ENCODE data around the gene CCDC82.

The CCDC82 gene

GRCh38 chr11:96393753-96394348, 4.1 kb upstream of the CCDC82 start:
- no peaks in the 10 kb centered on the region for H3K36me3 ChIP-seq (ENCODE audit: insufficient read depth, low read length)
- no peaks in the 10 kb centered on the region for H3K27me3 ChIP-seq (ENCODE audit: control insufficient read depth, insufficient read depth, low read length)
- peak overlapping the region; percentile 46 for H3K4me2 ChIP-seq (ENCODE audit: low read length)
- H3K4me3 ChIP-seq (ENCODE audit: low read length) = no peak overlapping the region
- H3K9me3 ChIP-seq (replicated peaks; ENCODE audit: low read length) = no peaks in the 10 kb centered on the region
- H3K4me1 ChIP-seq (ENCODE audit: control insufficient read depth, insufficient read depth, low read length) = peaks cover 9% of the 10 kb centered on the region
- peak overlapping the region; percentile 30 for H3K9ac ChIP-seq (ENCODE audit: low read depth, low read length)

DNA sequence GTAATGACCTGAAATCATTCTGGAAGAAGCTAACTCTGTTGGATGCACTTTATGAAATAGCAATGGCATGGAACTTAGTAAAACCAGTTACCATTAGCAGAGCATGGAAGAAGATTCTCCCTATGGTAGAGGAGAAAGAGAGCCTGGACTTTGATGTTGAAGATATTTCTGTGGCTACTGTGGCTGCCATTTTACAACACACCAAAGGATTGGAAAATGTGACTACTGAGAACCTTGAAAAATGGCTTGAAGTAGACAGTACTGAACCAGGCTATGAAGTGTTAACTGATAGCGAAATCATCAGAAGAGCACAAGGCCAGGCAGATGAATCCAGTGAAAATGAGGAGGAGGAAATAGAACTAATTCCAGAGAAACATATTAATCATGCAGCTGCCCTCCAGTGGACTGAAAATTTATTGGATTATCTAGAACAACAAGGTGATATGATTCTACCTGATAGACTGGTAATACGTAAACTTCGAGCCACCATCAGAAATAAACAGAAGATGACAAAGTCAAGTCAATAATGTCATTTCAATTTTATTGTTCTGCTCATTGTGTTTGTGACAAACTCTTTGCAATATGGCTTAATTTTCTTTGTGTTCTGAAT, 2.1 kb upstream of the CCDC82 start:
- Histone ChIP-seq H3K4me2 (ENCODE audit: low read length) (peak overlapping the region; percentile 83), H3K36me3 (ENCODE audit: insufficient read depth, low read length) (no peaks in the 10 kb centered on the region), H3K27me3 (ENCODE audit: control insufficient read depth, insufficient read depth, low read length) (no peaks in the 10 kb centered on the region), H3K9me3 (replicated peaks; ENCODE audit: low read length) (no peaks in the 10 kb centered on the region), H3K4me3 (ENCODE audit: low read length) (no peak overlapping the region), H3K9ac (ENCODE audit: low read depth, low read length) (peak overlapping the region; percentile 38), H3K4me1 (ENCODE audit: control insufficient read depth, insufficient read depth, low read length) (peaks cover 9% of the 10 kb centered on the region)

DNA sequence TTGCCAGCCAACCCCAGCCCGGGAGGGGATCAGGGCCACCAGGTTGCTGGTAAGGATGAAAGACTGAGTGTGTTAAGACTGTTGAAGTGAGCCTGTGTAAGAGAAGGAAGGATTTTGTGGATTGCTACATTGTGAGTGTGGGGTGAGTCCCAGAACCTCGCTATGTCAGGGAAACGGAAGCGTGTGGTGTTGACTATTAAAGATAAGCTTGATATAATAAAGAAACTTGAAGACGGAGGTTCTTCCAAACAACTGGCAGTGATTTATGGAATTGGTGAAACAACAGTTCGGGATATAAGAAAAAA, 728 bp upstream of the CCDC82 start:
- H3K9me3 ChIP-seq (replicated peaks; ENCODE audit: low read length) = no peaks in the 10 kb centered on the region
- no peaks in the 10 kb centered on the region for H3K36me3 ChIP-seq (ENCODE audit: insufficient read depth, low read length)
- H3K4me1 ChIP-seq (ENCODE audit: control insufficient read depth, insufficient read depth, low read length) = peaks cover 9% of the 10 kb centered on the region
- no peaks in the 10 kb centered on the region for H3K27me3 ChIP-seq (ENCODE audit: control insufficient read depth, insufficient read depth, low read length)
- H3K4me3 ChIP-seq (ENCODE audit: low read length) = peak overlapping the region; percentile 81
- peak overlapping the region; percentile 83 for H3K4me2 ChIP-seq (ENCODE audit: low read length)
- peak overlapping the region; percentile 90 for H3K9ac ChIP-seq (ENCODE audit: low read depth, low read length)

DNA sequence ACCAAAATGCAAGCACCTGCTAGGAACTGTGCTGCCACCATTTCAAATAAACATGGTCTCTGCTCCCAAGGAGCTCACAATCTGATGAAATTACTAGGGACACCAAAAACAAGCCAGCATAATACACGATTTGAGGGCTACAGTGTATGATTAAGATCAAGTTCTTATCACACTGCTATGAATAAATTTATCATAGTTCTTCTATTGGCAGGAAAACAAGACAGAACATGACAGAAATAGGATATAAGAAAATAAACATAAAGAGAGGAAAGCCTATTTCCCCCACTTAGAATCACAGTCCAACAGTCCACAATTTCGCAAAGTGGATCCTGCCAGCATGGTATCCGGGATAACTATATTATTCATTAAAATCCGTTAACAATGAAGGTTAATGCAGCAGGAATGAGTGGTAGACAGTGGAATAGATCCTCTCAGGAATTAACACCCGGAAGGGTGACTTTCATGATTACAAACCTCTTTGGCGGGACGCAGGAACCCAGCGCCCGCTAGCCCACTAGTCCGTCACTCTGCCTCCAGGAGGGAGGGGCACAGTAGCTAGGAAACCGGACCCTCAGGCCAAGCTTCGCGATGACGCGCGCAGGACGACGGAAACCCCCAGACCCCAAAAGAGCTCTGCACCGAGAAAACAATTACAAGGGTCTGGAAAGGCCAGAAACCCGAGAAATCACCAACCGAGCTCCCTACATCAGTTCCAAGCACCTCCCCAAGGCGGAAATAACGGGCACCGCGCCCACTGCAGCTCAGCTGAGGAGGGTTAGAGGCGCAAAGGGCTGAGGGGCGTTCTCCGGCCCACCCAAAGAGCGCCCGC, 607 bp downstream of the CCDC82 start:
- Histone ChIP-seq H3K4me1 (ENCODE audit: control insufficient read depth, insufficient read depth, low read length) (peaks cover 9% of the 10 kb centered on the region), H3K4me2 (ENCODE audit: low read length) (peak overlapping the region; percentile 83), H3K27me3 (ENCODE audit: control insufficient read depth, insufficient read depth, low read length) (no peaks in the 10 kb centered on the region), H3K9me3 (replicated peaks; ENCODE audit: low read length) (no peaks in the 10 kb centered on the region), H3K4me3 (ENCODE audit: low read length) (peak overlapping the region; percentile 81), H3K36me3 (ENCODE audit: insufficient read depth, low read length) (peaks cover 7% of the 10 kb centered on the region), H3K9ac (ENCODE audit: low read depth, low read length) (peak overlapping the region; percentile 90)

DNA sequence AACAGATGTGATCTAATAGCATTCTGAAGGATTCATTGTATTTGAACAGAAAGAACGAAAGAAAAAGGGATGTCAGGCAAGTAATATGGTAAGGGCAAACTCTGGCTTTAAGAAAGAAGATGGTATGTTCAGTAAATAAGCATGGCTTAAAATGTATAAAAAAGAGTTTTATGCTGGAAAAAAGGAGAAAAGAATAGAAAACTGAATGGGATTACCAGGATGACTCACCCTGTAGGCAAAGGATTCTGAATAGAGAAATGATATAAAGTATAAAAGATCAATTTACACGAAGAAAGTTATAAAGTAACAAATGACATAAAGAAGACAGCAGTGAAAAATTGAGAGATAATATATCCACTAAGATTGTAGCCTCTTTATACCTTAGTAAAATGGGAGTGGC, 4.5 kb downstream of the CCDC82 start:
- Histone ChIP-seq H3K4me2 (ENCODE audit: low read length) (no peak overlapping the region), H3K9me3 (replicated peaks; ENCODE audit: low read length) (no peaks in the 10 kb centered on the region)

GRCh38 chr11:96384156-96384555, 5.6 kb downstream of the CCDC82 start:
- Histone ChIP-seq H3K9me3 (replicated peaks; ENCODE audit: low read length) (no peaks in the 10 kb centered on the region), H3K4me3 (ENCODE audit: low read length) (no peak overlapping the region), H3K4me1 (ENCODE audit: control insufficient read depth, insufficient read depth, low read length) (no peaks in the 10 kb centered on the region), H3K36me3 (ENCODE audit: insufficient read depth, low read length) (peaks cover 27% of the 10 kb centered on the region), H3K4me2 (ENCODE audit: low read length) (no peak overlapping the region), H3K9ac (ENCODE audit: low read depth, low read length) (no peak overlapping the region), H3K27me3 (ENCODE audit: control insufficient read depth, insufficient read depth, low read length) (no peaks in the 10 kb centered on the region)

More for the DNA sequence above, 4.5 kb downstream of the CCDC82 start:
- Histone ChIP-seq H3K4me3 (ENCODE audit: low read length) (no peak overlapping the region), H3K36me3 (ENCODE audit: insufficient read depth, low read length) (peaks cover 24% of the 10 kb centered on the region), H3K9ac (ENCODE audit: low read depth, low read length) (no peak overlapping the region), H3K27me3 (ENCODE audit: control insufficient read depth, insufficient read depth, low read length) (no peaks in the 10 kb centered on the region), H3K4me1 (ENCODE audit: control insufficient read depth, insufficient read depth, low read length) (no peaks in the 10 kb centered on the region)

DNA sequence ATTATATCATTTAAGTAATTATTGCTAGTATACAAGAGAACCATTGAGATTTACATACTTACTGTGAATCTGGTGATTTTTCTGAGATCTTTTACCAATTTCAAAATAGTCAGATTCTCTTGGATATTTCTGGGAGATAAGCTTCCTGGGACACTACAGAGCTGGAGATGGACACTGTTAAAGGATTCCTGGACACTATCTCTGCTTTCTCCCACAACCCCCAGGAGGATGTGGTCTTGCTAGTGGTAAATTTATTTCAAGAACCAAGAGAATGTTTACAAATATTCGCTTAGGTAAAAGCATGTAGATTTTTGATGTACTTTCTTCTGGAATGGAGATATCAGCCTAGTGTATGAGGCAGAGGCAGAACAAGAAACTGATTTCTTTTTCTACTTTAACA, 12.9 kb downstream of the CCDC82 start:
- H3K9me3 ChIP-seq (replicated peaks; ENCODE audit: low read length) = no peaks in the 10 kb centered on the region
- no peaks in the 10 kb centered on the region for H3K27me3 ChIP-seq (ENCODE audit: control insufficient read depth, insufficient read depth, low read length)
- no peak overlapping the region for H3K4me3 ChIP-seq (ENCODE audit: low read length)
- peaks cover 27% of the 10 kb centered on the region for H3K36me3 ChIP-seq (ENCODE audit: insufficient read depth, low read length)
- H3K9ac ChIP-seq (ENCODE audit: low read depth, low read length) = no peak overlapping the region
- H3K4me2 ChIP-seq (ENCODE audit: low read length) = no peak overlapping the region
- no peaks in the 10 kb centered on the region for H3K4me1 ChIP-seq (ENCODE audit: control insufficient read depth, insufficient read depth, low read length)

DNA sequence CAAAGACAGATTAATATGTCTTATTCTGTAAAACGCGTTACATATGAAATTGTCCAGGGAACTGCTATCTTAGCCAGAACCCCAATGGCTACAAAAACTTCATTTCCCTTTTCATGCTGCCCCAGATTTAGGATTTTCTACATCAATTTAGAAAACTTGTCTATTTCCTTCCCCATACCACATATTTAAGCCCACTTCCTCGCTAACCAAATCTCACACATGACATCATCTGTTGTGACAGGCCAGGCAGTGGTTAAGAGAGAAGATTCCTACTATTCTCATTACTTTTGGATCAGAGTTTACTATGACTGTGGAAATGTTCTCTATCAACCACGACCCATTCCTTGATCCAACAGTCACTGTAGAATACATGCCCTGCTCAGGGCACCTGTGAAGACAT, 15.9 kb downstream of the CCDC82 start:
- Histone ChIP-seq H3K9me3 (replicated peaks; ENCODE audit: low read length) (no peaks in the 10 kb centered on the region), H3K4me1 (ENCODE audit: control insufficient read depth, insufficient read depth, low read length) (no peaks in the 10 kb centered on the region), H3K36me3 (ENCODE audit: insufficient read depth, low read length) (peaks cover 25% of the 10 kb centered on the region), H3K9ac (ENCODE audit: low read depth, low read length) (no peak overlapping the region), H3K4me2 (ENCODE audit: low read length) (no peak overlapping the region), H3K4me3 (ENCODE audit: low read length) (no peak overlapping the region), H3K27me3 (ENCODE audit: control insufficient read depth, insufficient read depth, low read length) (no peaks in the 10 kb centered on the region)

GRCh38 chr11:96367342-96367741, 22.4 kb downstream of the CCDC82 start:
- H3K27me3 ChIP-seq (ENCODE audit: control insufficient read depth, insufficient read depth, low read length) = no peaks in the 10 kb centered on the region
- H3K9ac ChIP-seq (ENCODE audit: low read depth, low read length) = no peak overlapping the region
- no peaks in the 10 kb centered on the region for H3K4me1 ChIP-seq (ENCODE audit: control insufficient read depth, insufficient read depth, low read length)
- H3K9me3 ChIP-seq (replicated peaks; ENCODE audit: low read length) = no peaks in the 10 kb centered on the region
- H3K36me3 ChIP-seq (ENCODE audit: insufficient read depth, low read length) = peaks cover 35% of the 10 kb centered on the region
- no peak overlapping the region for H3K4me3 ChIP-seq (ENCODE audit: low read length)
- H3K4me2 ChIP-seq (ENCODE audit: low read length) = no peak overlapping the region

DNA sequence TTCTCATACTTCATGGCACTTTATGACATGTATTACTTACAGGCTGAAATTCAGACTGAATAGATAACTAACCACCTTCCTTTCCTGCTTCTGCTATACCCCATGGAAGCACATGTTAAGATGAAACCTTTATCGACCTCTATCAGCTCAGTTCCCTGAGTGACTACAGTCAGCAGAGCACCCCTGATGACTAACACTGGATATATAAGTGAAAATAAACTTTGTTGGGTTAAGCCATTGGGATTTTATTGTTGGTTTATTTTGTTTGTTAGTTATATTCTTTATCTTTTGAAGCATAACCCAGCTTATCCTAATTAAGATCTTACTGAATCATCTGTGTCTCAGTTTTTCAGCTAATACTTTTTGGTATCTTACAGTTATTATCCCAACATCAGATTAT, 23.7 kb downstream of the CCDC82 start:
- no peak overlapping the region for H3K4me3 ChIP-seq (ENCODE audit: low read length)
- H3K27me3 ChIP-seq (ENCODE audit: control insufficient read depth, insufficient read depth, low read length) = no peaks in the 10 kb centered on the region
- no peak overlapping the region for H3K4me2 ChIP-seq (ENCODE audit: low read length)
- H3K4me1 ChIP-seq (ENCODE audit: control insufficient read depth, insufficient read depth, low read length) = no peaks in the 10 kb centered on the region
- no peak overlapping the region for H3K9ac ChIP-seq (ENCODE audit: low read depth, low read length)
- H3K9me3 ChIP-seq (replicated peaks; ENCODE audit: low read length) = no peaks in the 10 kb centered on the region
- peaks cover 31% of the 10 kb centered on the region for H3K36me3 ChIP-seq (ENCODE audit: insufficient read depth, low read length)

DNA sequence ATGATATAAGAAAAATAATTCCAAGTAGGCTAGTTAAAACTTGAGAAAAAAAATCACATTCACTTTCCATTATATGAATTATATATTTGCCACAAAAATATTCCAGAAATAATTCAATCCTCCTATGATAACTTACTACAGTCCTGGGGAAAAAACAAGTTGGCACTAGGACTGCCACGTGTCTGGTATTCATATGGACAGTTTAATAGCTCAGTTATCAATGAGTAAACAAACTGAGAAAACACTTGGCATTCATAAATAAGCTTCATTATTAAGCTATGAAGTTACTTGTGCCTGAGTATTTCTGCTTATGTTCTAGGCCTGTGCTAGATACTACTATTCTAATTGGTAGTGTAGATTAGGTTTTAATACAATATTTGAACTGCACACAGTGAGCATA, 24.2 kb downstream of the CCDC82 start:
- H3K9ac ChIP-seq (ENCODE audit: low read depth, low read length) = no peak overlapping the region
- no peaks in the 10 kb centered on the region for H3K4me1 ChIP-seq (ENCODE audit: control insufficient read depth, insufficient read depth, low read length)
- no peak overlapping the region for H3K4me3 ChIP-seq (ENCODE audit: low read length)
- peaks cover 31% of the 10 kb centered on the region for H3K36me3 ChIP-seq (ENCODE audit: insufficient read depth, low read length)
- H3K4me2 ChIP-seq (ENCODE audit: low read length) = no peak overlapping the region
- H3K27me3 ChIP-seq (ENCODE audit: control insufficient read depth, insufficient read depth, low read length) = no peaks in the 10 kb centered on the region
- H3K9me3 ChIP-seq (replicated peaks; ENCODE audit: low read length) = no peaks in the 10 kb centered on the region
